HL-60 (cell line): Measurements from ENCODE around the gene ASB9.
"Not testable (repeated sequence)": the region's sequence is repeated elsewhere in the genome, so short reads cannot be mapped to it uniquely, and the experiment has no call there.

Source experiments
- DNase-seq, 2 experiments: peaks; one replicate each; pipeline ENCODE4 v3.0.0-alpha.2; 2010 to 2020; ENCODE audit warnings: low read depth in 1 of 2, low spot score in 1 of 2
- H3K27ac ChIP-seq: fragments of 250-450 bp; sonication (Bioruptor Pico); replicated peaks from 2 replicates; pipeline ENCODE4 v1.5.1; 2020; ENCODE audit warnings: mild to moderate bottlenecking, moderate library complexity
- H3K27me3 ChIP-seq: fragments of 250-450 bp; sonication (Bioruptor Pico); 2 replicates; pipeline ENCODE4 v1.5.1; 2021; ENCODE audit warnings: mild to moderate bottlenecking, moderate library complexity; ENCODE audit not compliant: insufficient read depth, poor library complexity, severe bottlenecking
- H3K4me3 ChIP-seq: replicated peaks from 2 replicates; pipeline ENCODE4 v1.5.1; 2011; ENCODE audit warnings: mild to moderate bottlenecking, control low read depth, low read length; ENCODE audit not compliant: insufficient read depth
- CTCF ChIP-seq: IDR thresholded peaks from one replicate; pipeline ENCODE4 v1.5.1; 2011; ENCODE audit warnings: low read length, control low read depth, inconsistent platforms; ENCODE audit not compliant: insufficient read depth
- GABPA ChIP-seq: IDR thresholded peaks from 2 replicates; pipeline ENCODE4 v1.6.1; 2012; ENCODE audit warnings: low read depth
- POLR2AphosphoS5 ChIP-seq: IDR thresholded peaks from 2 replicates; pipeline ENCODE4 v1.6.1; 2012; ENCODE audit warnings: low read depth
- REST ChIP-seq: IDR thresholded peaks from 2 replicates; pipeline ENCODE4 v1.6.1; 2012; ENCODE audit warnings: low read depth; ENCODE audit not compliant: insufficient replicate concordance
- SPI1 ChIP-seq: IDR thresholded peaks from 2 replicates; pipeline ENCODE4 v1.6.1; 2012; ENCODE audit warnings: low read depth, mild to moderate bottlenecking, borderline replicate concordance

The ASB9 gene

DNA sequence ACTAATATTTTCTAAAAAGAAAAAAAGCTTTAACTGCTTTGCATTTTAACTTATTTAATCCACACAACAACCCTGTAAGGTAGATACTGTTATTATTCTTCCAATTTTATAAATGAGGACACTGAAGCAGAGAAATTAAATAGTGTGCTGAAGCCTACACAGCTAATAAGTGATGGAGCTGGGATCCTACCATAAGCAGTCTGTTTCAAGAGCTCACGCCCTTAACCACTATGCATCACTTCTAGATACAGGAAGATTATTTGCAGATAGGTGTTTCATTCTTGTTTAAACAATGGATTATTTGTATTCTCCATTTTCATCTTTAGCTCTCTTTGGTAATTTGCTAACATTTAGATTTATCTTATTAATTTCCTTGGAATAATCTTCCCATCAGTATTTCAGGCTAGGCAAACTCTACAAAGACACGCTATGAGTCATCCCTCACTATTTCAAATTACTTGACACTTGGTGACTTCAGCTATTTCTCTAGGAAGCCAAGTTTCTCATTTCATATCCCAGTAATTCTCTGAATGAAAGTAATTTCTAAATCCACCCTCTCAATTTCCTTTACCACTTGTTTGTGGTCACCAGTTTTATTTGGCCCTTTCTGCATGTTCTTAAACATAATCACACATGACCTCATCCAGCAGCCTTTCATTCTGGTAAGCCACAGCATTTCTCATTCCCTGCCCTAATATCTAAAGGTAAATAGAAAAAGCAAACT is 67.3 kb downstream of the ASB9 start:
- TF ChIP-seq SPI1 (no peak), CTCF (no peak)
- Histone ChIP-seq H3K27ac (no peak overlapping the region), H3K27me3 (no peaks in the 10 kb centered on the region), H3K4me3 (no peak overlapping the region)
- DNase-seq = no peak

DNA sequence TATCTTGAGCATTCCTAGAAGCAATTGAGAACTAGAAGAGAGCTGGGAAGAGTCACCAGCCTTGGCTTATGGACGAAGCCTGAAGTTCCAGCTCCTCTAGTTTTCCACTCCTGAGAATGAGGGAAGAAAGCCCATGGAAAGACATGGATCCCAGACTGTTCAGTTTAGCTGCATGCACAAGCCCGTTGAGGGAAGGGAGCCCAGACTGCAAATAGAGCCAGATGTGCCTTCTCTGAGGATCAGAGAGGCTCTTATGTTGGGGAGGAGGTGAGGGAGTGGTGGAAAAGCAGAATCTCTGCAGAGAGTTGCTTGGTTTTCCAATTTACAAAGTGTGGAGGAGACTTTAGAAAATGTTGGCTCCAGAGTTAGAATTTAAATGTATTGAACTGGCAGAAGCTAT is 69.0 kb downstream of the ASB9 start:
- no peaks in the 10 kb centered on the region for H3K27me3 ChIP-seq
- no peak overlapping the region for H3K4me3 ChIP-seq
- TF ChIP-seq POLR2AphosphoS5 (no peak), SPI1 (no peak)
- no peak overlapping the region for H3K27ac ChIP-seq
- no peak for DNase-seq

GRCh38 chrX:15198608-15199202 is 71.2 kb downstream of the ASB9 start:
- not testable (repeated sequence) for DNase-seq, H3K27ac ChIP-seq, H3K27me3 ChIP-seq, H3K4me3 ChIP-seq

DNA sequence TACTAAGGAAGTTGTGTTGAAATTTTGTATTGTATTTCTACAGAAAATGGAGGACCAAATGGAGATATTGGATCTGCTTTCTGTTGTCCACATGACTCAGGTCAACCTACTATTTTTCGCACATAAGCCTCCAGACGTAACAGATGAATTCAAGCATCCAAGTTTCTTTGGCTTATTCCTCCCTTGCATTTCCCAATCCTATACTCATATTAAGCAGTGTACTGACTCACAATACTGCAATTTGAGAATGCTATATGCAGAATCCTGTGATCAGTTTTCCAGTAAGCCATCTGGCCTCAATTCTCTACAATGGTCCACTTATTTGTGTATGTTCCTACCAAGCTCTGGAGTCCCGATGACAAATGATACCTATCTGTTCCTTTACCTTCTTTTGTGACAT is 75.7 kb downstream of the ASB9 start:
- no peak overlapping the region for H3K27ac ChIP-seq
- no peak for DNase-seq
- no peak overlapping the region for H3K4me3 ChIP-seq
- H3K27me3 ChIP-seq = no peaks in the 10 kb centered on the region
- TF ChIP-seq GABPA = no peak
- TF ChIP-seq SPI1 = no peak
- no peak for TF ChIP-seq CTCF
- no peak for TF ChIP-seq REST
- TF ChIP-seq POLR2AphosphoS5 = no peak
